ENCODE data around the gene ZNF701. TPM values are rescaled to one million over a fixed set of nuclear protein-coding genes. Genes with fewer than 3 reads are reported as not detected.
"Not testable (repeated sequence)": the region's sequence is repeated elsewhere in the genome, so short reads cannot be mapped to it uniquely, and the experiment has no call there.

ZNF701 gene
- polyA plus RNA-seq, 1 of the 3 experiments (the other 2 are of a cell fraction): 3.8 TPM

GRCh38 chr19:52569638-52569999, 468 bp upstream of the ZNF701 start:
- peak overlapping the region; percentile 38 to 68 for H3K27ac ChIP-seq (ENCODE audit: low read depth in 2 of 2, low read length in 1 of 2)
- H3K79me2 ChIP-seq (ENCODE audit: insufficient read depth): peaks cover 24% of the 10 kb centered on the region
- H3K4me1 ChIP-seq (ENCODE audit: control insufficient read depth in 1 of 2, insufficient read depth in 2 of 2, low read depth in 1 of 2, low read length in 1 of 2); H3K9me2 ChIP-seq; H4K20me1 ChIP-seq (ENCODE audit: insufficient read depth); POLR2A ChIA-PET; H3K27me3 ChIP-seq (ENCODE audit: insufficient read depth); CTCF ChIA-PET; H3F3A ChIP-seq (replicated peaks; ENCODE audit: insufficient read depth); H3K9me3 ChIP-seq: not testable (repeated sequence)
- 32% methylated on average over 13 of the region's 13 CpGs for WGBS (ENCODE audit: low lambda C conversion rate)
- peak overlapping the region; percentile 30; the same call in 1 of the 2 replicates for H3K9ac ChIP-seq
- peak; percentile 62 for DNase-seq
- H3K36me3 ChIP-seq (replicated peaks in 1 of 2; ENCODE audit: control insufficient read depth in 1 of 2, insufficient read depth in 2 of 2, low read length in 1 of 2): peaks cover 3 to 28% of the 10 kb centered on the region in 2 experiments
- peak overlapping the region; percentile 75 to 86 for H3K4me3 ChIP-seq (ENCODE audit: low read depth in 2 of 2, low read length in 1 of 2)
- H3K4me2 ChIP-seq: peak overlapping the region; percentile 87
- peak overlapping the region; percentile 89; the same call in 1 of the 2 replicates for H2AFZ ChIP-seq (ENCODE audit: low read depth)

- Histone ChIP-seq H3K9me2 (no peaks in the 10 kb centered on the region), H3K79me2 (ENCODE audit: insufficient read depth) (no peaks in the 10 kb centered on the region), H3K9me3 (peaks cover 7% of the 10 kb centered on the region; the same call in 1 of the 2 replicates), H3K27ac (ENCODE audit: low read depth in 2 of 2, low read length in 1 of 2) (no peak overlapping the region), H3K4me3 (ENCODE audit: low read depth in 2 of 2, low read length in 1 of 2) (no peak overlapping the region), H3K4me2 (no peak overlapping the region), H3K9ac (no peak overlapping the region), H3K27me3 (ENCODE audit: insufficient read depth) (no peaks in the 10 kb centered on the region), H3K4me1 (ENCODE audit: control insufficient read depth in 1 of 2, insufficient read depth in 2 of 2, low read depth in 1 of 2, low read length in 1 of 2) (no peaks in the 10 kb centered on the region), H2AFZ (ENCODE audit: low read depth) (no peak overlapping the region), H4K20me1 (ENCODE audit: insufficient read depth) (no peaks in the 10 kb centered on the region), H3F3A (replicated peaks; ENCODE audit: insufficient read depth) (no peaks in the 10 kb centered on the region), H3K36me3 (replicated peaks in 1 of 2; ENCODE audit: control insufficient read depth in 1 of 2, insufficient read depth in 2 of 2, low read length in 1 of 2) (peaks cover 27 to 66% of the 10 kb centered on the region in 2 experiments)
- WGBS (ENCODE audit: low lambda C conversion rate): 92% methylated on average over 37 of the region's 39 CpGs
- ChIA-PET CTCF (no interaction called here), POLR2A (no interaction called here)
- no peak for TF ChIP-seq MAX (IDR thresholded peaks at IDR 0.05; ENCODE audit: low read depth)
- TF ChIP-seq IRF3 (IDR thresholded peaks at IDR 0.05; ENCODE audit: low read depth, low read length): no peak
- TF ChIP-seq, protein P1, sequence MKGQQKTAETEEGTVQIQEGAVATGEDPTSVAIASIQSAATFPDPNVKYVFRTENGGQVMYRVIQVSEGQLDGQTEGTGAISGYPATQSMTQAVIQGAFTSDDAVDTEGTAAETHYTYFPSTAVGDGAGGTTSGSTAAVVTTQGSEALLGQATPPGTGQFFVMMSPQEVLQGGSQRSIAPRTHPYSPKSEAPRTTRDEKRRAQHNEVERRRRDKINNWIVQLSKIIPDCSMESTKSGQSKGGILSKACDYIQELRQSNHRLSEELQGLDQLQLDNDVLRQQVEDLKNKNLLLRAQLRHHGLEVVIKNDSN (IDR thresholded peaks at IDR 0.05; ENCODE audit: borderline replicate concordance, low read depth): no peak
- TF ChIP-seq, protein P2, sequence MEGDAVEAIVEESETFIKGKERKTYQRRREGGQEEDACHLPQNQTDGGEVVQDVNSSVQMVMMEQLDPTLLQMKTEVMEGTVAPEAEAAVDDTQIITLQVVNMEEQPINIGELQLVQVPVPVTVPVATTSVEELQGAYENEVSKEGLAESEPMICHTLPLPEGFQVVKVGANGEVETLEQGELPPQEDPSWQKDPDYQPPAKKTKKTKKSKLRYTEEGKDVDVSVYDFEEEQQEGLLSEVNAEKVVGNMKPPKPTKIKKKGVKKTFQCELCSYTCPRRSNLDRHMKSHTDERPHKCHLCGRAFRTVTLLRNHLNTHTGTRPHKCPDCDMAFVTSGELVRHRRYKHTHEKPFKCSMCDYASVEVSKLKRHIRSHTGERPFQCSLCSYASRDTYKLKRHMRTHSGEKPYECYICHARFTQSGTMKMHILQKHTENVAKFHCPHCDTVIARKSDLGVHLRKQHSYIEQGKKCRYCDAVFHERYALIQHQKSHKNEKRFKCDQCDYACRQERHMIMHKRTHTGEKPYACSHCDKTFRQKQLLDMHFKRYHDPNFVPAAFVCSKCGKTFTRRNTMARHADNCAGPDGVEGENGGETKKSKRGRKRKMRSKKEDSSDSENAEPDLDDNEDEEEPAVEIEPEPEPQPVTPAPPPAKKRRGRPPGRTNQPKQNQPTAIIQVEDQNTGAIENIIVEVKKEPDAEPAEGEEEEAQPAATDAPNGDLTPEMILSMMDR (IDR thresholded peaks at IDR 0.05): no peak
- no peak for TF ChIP-seq ZBTB33 (IDR thresholded peaks at IDR 0.05; ENCODE audit: borderline replicate concordance, low read depth)
- no peak for TF ChIP-seq JUND (IDR thresholded peaks at IDR 0.05)
- no peak for TF ChIP-seq POLR2AphosphoS5 (IDR thresholded peaks at IDR 0.05; ENCODE audit: low read depth, low read length)
- TF ChIP-seq GABPA (IDR thresholded peaks at IDR 0.05; ENCODE audit: low read depth): no peak
- TF ChIP-seq RAD21 (IDR thresholded peaks at IDR 0.05; ENCODE audit: low read length): no peak
- no peak for TF ChIP-seq ELF1 (IDR thresholded peaks at IDR 0.05)
- TF ChIP-seq, protein P3, sequence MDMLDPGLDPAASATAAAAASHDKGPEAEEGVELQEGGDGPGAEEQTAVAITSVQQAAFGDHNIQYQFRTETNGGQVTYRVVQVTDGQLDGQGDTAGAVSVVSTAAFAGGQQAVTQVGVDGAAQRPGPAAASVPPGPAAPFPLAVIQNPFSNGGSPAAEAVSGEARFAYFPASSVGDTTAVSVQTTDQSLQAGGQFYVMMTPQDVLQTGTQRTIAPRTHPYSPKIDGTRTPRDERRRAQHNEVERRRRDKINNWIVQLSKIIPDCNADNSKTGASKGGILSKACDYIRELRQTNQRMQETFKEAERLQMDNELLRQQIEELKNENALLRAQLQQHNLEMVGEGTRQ (IDR thresholded peaks at IDR 0.05; ENCODE audit: borderline replicate concordance, low read depth, low read length): no peak
- TF ChIP-seq NFIC (IDR thresholded peaks at IDR 0.05; ENCODE audit: borderline replicate concordance): no peak
- no peak for TF ChIP-seq SIN3A (IDR thresholded peaks at IDR 0.05; ENCODE audit: borderline replicate concordance, low read depth, low read length)
- no peak for TF ChIP-seq PBX3 (IDR thresholded peaks at IDR 0.05)
- no peak for TF ChIP-seq YY1 (IDR thresholded peaks at IDR 0.05; ENCODE audit: low read depth)
- TF ChIP-seq EP300 (IDR thresholded peaks at IDR 0.05; ENCODE audit: borderline replicate concordance in 1 of 2, low read depth in 1 of 2, low read length in 1 of 2): no peak
- DNase-seq: no peak
Measured at GRCh38 chr19:52584736-52585440, 14.8 kb downstream of the ZNF701 start.

Data from SK-N-SH (cell line).